ENCODE results near the gene TXNDC17.

The TXNDC17 gene

GRCh38 chr17:6623941-6624340 lies 16.9 kb upstream of the TXNDC17 start:
- Mint-ChIP-seq H3K4me3 (no peak overlapping the region), H3K27ac (no peak overlapping the region), H3K36me3 (peaks cover 17 to 41% of the 10 kb centered on the region in 2 donors), H3K4me1 (no peaks in the 10 kb centered on the region), H3K9me3 (no peaks in the 10 kb centered on the region), H3K27me3 (no peaks in the 10 kb centered on the region)
- no peak for DNase-seq
- ATAC-seq (replicated peaks), result no peak

- peaks cover 0 to 2% of the 10 kb centered on the region in 2 donors for H3K4me1 Mint-ChIP-seq
- H3K27ac Mint-ChIP-seq, result no peak overlapping the region
- H3K4me3 Mint-ChIP-seq, result no peak overlapping the region
- H3K36me3 Mint-ChIP-seq, result peaks cover 24 to 47% of the 10 kb centered on the region in 2 donors
- no peak for ATAC-seq (replicated peaks)
- no peaks in the 10 kb centered on the region for H3K27me3 Mint-ChIP-seq
- no peak for DNase-seq
- no peaks in the 10 kb centered on the region for H3K9me3 Mint-ChIP-seq
These were observed 14.2 kb upstream of the TXNDC17 start for GRCh38 chr17:6626616-6627015.

DNA sequence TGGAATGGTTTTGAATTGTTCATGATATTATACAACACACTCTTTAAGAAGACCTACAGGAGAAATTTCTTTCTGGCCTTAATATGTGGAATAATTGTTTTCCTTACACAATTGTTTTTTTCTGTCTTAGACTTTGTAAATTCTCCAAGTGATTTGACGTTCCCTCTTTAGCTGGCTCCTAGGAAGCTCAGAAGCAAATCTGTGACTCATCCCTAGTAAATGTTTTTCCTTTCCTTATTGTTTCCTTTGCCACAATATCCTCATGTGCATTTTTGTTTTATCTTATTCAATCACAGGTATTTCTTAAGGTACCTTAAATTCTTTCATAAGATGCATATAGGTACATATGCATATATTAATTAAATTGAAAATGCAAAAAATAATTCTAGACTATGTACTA lies 13.8 kb upstream of the TXNDC17 start:
- Mint-ChIP-seq H3K4me1 (peaks cover 0 to 2% of the 10 kb centered on the region in 2 donors), H3K9me3 (no peaks in the 10 kb centered on the region), H3K27me3 (no peaks in the 10 kb centered on the region), H3K27ac (no peak overlapping the region), H3K4me3 (no peak overlapping the region), H3K36me3 (peaks cover 26 to 48% of the 10 kb centered on the region in 2 donors)
- ATAC-seq (replicated peaks) (no peak), DNase-seq (no peak)

DNA sequence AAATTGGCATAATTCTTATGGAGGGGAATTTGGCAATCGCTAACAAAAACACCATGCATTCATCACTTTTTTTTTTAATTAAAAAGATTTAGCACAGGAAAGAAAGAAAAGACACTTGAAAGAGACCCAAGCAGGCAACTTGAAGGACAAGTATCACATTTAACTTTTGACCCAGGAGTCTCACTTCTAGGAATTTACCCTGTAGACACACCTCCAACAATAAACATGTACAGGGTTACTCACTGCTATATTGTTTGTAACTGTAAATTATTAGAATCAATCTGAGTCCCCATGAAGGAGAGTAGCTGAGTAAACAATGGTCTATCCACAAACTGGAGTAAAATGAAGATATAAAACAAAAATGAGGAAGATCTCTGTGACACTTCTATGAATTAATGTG lies 10.5 kb upstream of the TXNDC17 start:
- Mint-ChIP-seq H3K36me3 (peaks cover 44 to 72% of the 10 kb centered on the region in 2 donors), H3K4me3 (no peak overlapping the region), H3K27ac (no peak overlapping the region), H3K4me1 (peaks cover 0 to 2% of the 10 kb centered on the region in 2 donors), H3K9me3 (no peaks in the 10 kb centered on the region), H3K27me3 (no peaks in the 10 kb centered on the region)
- DNase-seq (no peak), ATAC-seq (replicated peaks) (no peak)

- Mint-ChIP-seq H3K36me3 (peaks cover 36 to 63% of the 10 kb centered on the region in 2 donors), H3K4me1 (peaks cover 10 to 11% of the 10 kb centered on the region in 2 donors), H3K27me3 (no peaks in the 10 kb centered on the region), H3K4me3 (no peak overlapping the region), H3K9me3 (no peaks in the 10 kb centered on the region), H3K27ac (no peak overlapping the region)
- ATAC-seq (replicated peaks) (no peak), DNase-seq (no peak)
These were observed 8.3 kb upstream of the TXNDC17 start for GRCh38 chr17:6632530-6632929.

DNA sequence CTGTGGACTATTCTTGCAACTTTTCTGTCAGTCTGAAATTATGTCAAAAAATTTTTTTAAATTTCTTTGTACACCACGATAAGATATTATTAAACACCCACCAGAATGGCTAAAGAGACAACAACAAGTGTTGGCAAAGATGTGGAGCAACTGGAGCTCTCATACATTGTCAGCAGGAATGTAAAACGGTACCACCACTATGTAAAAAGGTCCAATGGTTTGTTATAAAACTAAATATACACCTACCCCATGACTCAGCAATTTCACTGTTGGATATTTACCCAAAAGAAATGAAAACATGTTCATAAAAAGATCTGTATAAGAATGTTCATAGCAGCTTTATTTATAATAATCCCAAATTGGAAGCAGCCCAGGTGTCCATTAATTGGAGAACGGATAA lies 7.6 kb upstream of the TXNDC17 start:
- Mint-ChIP-seq H3K27me3 (no peaks in the 10 kb centered on the region), H3K36me3 (peaks cover 35 to 58% of the 10 kb centered on the region in 2 donors), H3K4me1 (peaks cover 17% of the 10 kb centered on the region in 2 donors), H3K27ac (no peak overlapping the region), H3K9me3 (no peaks in the 10 kb centered on the region), H3K4me3 (no peak overlapping the region)
- DNase-seq, result no peak
- ATAC-seq (replicated peaks), result no peak

DNA sequence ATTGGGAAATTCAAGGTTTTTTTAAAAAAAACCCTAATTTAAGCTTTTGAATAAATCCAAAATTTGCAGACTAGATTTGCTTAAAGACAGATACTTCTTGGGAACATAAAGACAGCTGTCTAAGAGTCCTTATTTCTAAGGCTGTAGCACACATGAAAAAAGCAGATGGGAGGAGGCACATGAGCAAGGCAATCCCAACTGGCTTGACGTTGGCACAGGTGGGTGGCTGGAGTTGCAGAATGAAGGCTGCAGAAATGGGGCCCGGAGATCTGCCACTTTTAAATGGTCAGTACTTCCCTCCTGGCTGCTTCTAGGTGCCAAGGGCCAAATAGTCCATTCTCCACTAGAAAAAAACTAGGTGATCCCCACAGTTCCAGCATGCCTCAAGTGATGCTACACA lies 4.8 kb upstream of the TXNDC17 start:
- no peaks in the 10 kb centered on the region for H3K9me3 Mint-ChIP-seq
- ATAC-seq (replicated peaks) (no peak), DNase-seq (no peak)
- no peak overlapping the region for H3K27ac Mint-ChIP-seq
- no peaks in the 10 kb centered on the region for H3K27me3 Mint-ChIP-seq
- H3K4me1 Mint-ChIP-seq, result peaks cover 31 to 36% of the 10 kb centered on the region in 2 donors
- H3K4me3 Mint-ChIP-seq, result no peak overlapping the region
- H3K36me3 Mint-ChIP-seq, result peaks cover 32 to 45% of the 10 kb centered on the region in 2 donors

DNA sequence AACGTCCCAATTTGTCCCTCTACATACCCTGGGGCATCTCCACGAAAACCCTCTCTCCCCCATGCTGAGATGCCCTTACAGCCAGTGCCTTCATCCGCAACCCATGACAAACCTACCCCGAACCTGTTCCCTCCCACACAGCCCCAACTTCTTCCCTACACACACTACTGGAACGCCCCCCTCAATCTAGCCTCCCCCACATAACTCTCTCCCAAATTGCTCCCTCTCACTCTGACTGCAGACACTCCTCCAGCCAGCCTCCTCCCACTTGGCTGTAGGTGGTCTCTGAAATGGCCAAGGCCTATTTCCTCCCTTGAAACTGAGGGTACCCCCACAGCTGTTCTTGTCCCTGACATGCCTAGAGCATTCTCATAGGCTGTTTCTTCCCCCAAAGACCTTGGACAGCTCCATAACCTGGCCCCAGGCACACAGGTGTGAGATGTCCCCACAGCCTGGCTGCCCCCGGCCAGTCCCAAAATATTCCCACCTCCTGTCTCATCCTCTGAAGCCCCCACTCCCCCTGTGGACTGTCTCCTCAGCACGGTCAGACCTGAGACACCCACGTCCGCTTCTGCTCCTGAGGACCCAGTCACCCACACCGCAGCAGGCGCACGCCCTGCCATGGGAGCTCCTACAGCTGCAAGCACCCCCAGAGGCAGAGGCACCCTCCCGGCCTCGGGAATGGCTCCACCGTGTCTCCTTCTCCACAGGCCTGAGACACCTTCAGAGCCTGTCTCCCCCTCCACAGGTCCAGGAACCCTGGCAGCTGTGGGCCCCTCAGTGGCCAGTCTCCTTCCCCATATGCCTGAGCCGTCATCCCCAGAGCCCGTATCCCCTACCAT lies 4.0 kb upstream of the TXNDC17 start:
- Mint-ChIP-seq H3K4me3 (peak overlapping the region in 1 of 2 donors; percentile 44), H3K27me3 (no peaks in the 10 kb centered on the region), H3K4me1 (peaks cover 35 to 42% of the 10 kb centered on the region in 2 donors), H3K27ac (peak overlapping the region; percentile 67), H3K9me3 (no peaks in the 10 kb centered on the region), H3K36me3 (peaks cover 27 to 40% of the 10 kb centered on the region in 2 donors)
- ATAC-seq (replicated peaks) (no peak), DNase-seq (no peak)

GRCh38 chr17:6637458-6637840 lies 3.4 kb upstream of the TXNDC17 start:
- no peaks in the 10 kb centered on the region for H3K9me3 Mint-ChIP-seq
- ATAC-seq (replicated peaks) (no peak), DNase-seq (no peak)
- peak overlapping the region in 1 of 2 donors; percentile 44 for H3K4me3 Mint-ChIP-seq
- H3K36me3 Mint-ChIP-seq, result peaks cover 21 to 35% of the 10 kb centered on the region in 2 donors
- H3K27me3 Mint-ChIP-seq, result no peaks in the 10 kb centered on the region
- peaks cover 35 to 42% of the 10 kb centered on the region in 2 donors for H3K4me1 Mint-ChIP-seq
- H3K27ac Mint-ChIP-seq, result no peak overlapping the region

GRCh38 chr17:6638046-6638908 lies 2.6 kb upstream of the TXNDC17 start:
- Mint-ChIP-seq H3K27ac (peak overlapping the region; percentile 86), H3K36me3 (peaks cover 17 to 27% of the 10 kb centered on the region in 2 donors), H3K27me3 (no peaks in the 10 kb centered on the region), H3K9me3 (no peaks in the 10 kb centered on the region), H3K4me1 (peaks cover 35 to 42% of the 10 kb centered on the region in 2 donors), H3K4me3 (peak overlapping the region; percentile 9 to 96)
- ATAC-seq (replicated peaks), result no peak
- no peak for DNase-seq

GRCh38 chr17:6639014-6639585 lies 1.8 kb upstream of the TXNDC17 start:
- Mint-ChIP-seq H3K4me3 (peak overlapping the region; percentile 96 to 98), H3K27me3 (no peaks in the 10 kb centered on the region), H3K27ac (peak overlapping the region; percentile 99), H3K36me3 (peaks cover 11 to 23% of the 10 kb centered on the region in 2 donors), H3K4me1 (peaks cover 37 to 45% of the 10 kb centered on the region in 2 donors), H3K9me3 (no peaks in the 10 kb centered on the region)
- ATAC-seq (replicated peaks) (no peak), DNase-seq (no peak)

- Mint-ChIP-seq H3K27ac (peak overlapping the region; percentile 99), H3K27me3 (no peaks in the 10 kb centered on the region), H3K9me3 (no peaks in the 10 kb centered on the region), H3K4me1 (peaks cover 39 to 52% of the 10 kb centered on the region in 2 donors), H3K4me3 (peak overlapping the region; percentile 96 to 98), H3K36me3 (peaks cover 5 to 23% of the 10 kb centered on the region in 2 donors)
- ATAC-seq (replicated peaks) (peak; percentile 52 to 53), DNase-seq (no peak)
These were observed 999 bp upstream of the TXNDC17 start for GRCh38 chr17:6639586-6640535.

GRCh38 chr17:6641247-6641863 lies 495 bp downstream of the TXNDC17 start:
- DNase-seq, result no peak
- peaks cover 43 to 58% of the 10 kb centered on the region in 2 donors for H3K4me1 Mint-ChIP-seq

More at GRCh38 chr17:6641247-6641863, 495 bp downstream of the TXNDC17 start:
- H3K9me3 Mint-ChIP-seq, result no peaks in the 10 kb centered on the region
- H3K4me3 Mint-ChIP-seq, result peak overlapping the region; percentile 96 to 98
- H3K27me3 Mint-ChIP-seq, result no peaks in the 10 kb centered on the region
- H3K36me3 Mint-ChIP-seq, result peaks cover 7 to 30% of the 10 kb centered on the region in 2 donors
- peak overlapping the region; percentile 99 for H3K27ac Mint-ChIP-seq
- ATAC-seq (replicated peaks), result peak; percentile 8 to 12
